Inflammatory macrophage treated with lipopolysaccharide for 1 hour (primary cell): ENCODE data around the gene ADD2.
"Not testable (repeated sequence)": the region's sequence is repeated elsewhere in the genome, so short reads cannot be mapped to it uniquely, and the experiment has no call there.

ENCODE experiments used
- DNase-seq, 2 donors: peaks; one replicate each; pipeline ENCODE4 v3.0.0-alpha.2; 2020 to 2022

ADD2 gene

GRCh38 chr2:70750320-70750719 is 17.7 kb downstream of the ADD2 start:
- DNase-seq, result no peak

- DNase-seq, result no peak
Observed at GRCh38 chr2:70748002-70748784, 19.8 kb downstream of the ADD2 start.

- no peak for DNase-seq
Observed at GRCh38 chr2:70747284-70747683, 20.7 kb downstream of the ADD2 start.

- DNase-seq, result no peak
Observed at GRCh38 chr2:70746094-70746974, 21.7 kb downstream of the ADD2 start.

GRCh38 chr2:70745276-70745825 is 22.6 kb downstream of the ADD2 start:
- no peak for DNase-seq

GRCh38 chr2:70744397-70744796 is 23.6 kb downstream of the ADD2 start:
- no peak for DNase-seq

- no peak for DNase-seq
Observed at GRCh38 chr2:70743677-70744076, 24.3 kb downstream of the ADD2 start.

GRCh38 chr2:70743068-70743467 is 24.9 kb downstream of the ADD2 start:
- DNase-seq, result no peak

GRCh38 chr2:70739492-70739891 is 28.5 kb downstream of the ADD2 start:
- DNase-seq, result not testable (repeated sequence)

GRCh38 chr2:70738159-70738558 is 29.8 kb downstream of the ADD2 start:
- DNase-seq, result no peak

GRCh38 chr2:70735071-70735470 is 32.9 kb downstream of the ADD2 start:
- no peak for DNase-seq

GRCh38 chr2:70733646-70734180 is 34.3 kb downstream of the ADD2 start:
- no peak for DNase-seq

- no peak for DNase-seq
Observed at GRCh38 chr2:70732766-70733645, 35.0 kb downstream of the ADD2 start.

- DNase-seq, result no peak
Observed at GRCh38 chr2:70730730-70731129, 37.3 kb downstream of the ADD2 start.

GRCh38 chr2:70729647-70730046 is 38.4 kb downstream of the ADD2 start:
- DNase-seq, result no peak

GRCh38 chr2:70728128-70728527 is 39.9 kb downstream of the ADD2 start:
- DNase-seq, result no peak

- DNase-seq, result no peak
Observed at GRCh38 chr2:70726947-70727725, 40.9 kb downstream of the ADD2 start.

- DNase-seq, result no peak
Observed at GRCh38 chr2:70725505-70725904, 42.5 kb downstream of the ADD2 start.

GRCh38 chr2:70724366-70724765 is 43.6 kb downstream of the ADD2 start:
- DNase-seq, result no peak

- DNase-seq, result no peak
Observed at GRCh38 chr2:70723286-70723885, 44.6 kb downstream of the ADD2 start.

- no peak for DNase-seq
Observed at GRCh38 chr2:70720124-70720523, 47.9 kb downstream of the ADD2 start.
